PFSK-1 (cell line): Measurements from ENCODE around the gene ZFP62.

ENCODE experiments used
- FOXP2 ChIP-seq: optimal IDR thresholded peaks from 2 replicates; pipeline ENCODE3; 2011; ENCODE audit warnings: borderline replicate concordance, control low read depth, inconsistent platforms; ENCODE audit not compliant: insufficient read depth; ENCODE audit errors: extremely low read length, extremely low read depth
- POLR2AphosphoS5 ChIP-seq: IDR thresholded peaks from 2 replicates; pipeline ENCODE4 v1.6.1; 2012; ENCODE audit warnings: low read depth, mild to moderate bottlenecking, control low read depth, low read length, moderate library complexity
- SIN3A ChIP-seq: IDR thresholded peaks from 2 replicates; pipeline ENCODE4 v1.6.1; 2012; ENCODE audit warnings: mild to moderate bottlenecking, low read length, moderate library complexity, borderline replicate concordance; ENCODE audit not compliant: insufficient read depth
- TAF1 ChIP-seq: IDR thresholded peaks from 2 replicates; pipeline ENCODE4 v1.6.1; 2012; ENCODE audit warnings: low read length, control low read depth, borderline replicate concordance; ENCODE audit not compliant: insufficient read depth
- TF ChIP-seq, protein P1 (sequence below), 2 experiments: IDR thresholded peaks; 2 replicates each; pipeline versions ENCODE4 v1.6.1 to v1.8.0; 2011 to 2012; ENCODE audit warnings: low read depth in 2 of 2, low read length in 2 of 2, control low read depth in 1 of 2, inconsistent platforms in 1 of 2, mild to moderate bottlenecking in 1 of 2, moderate library complexity in 1 of 2; ENCODE audit not compliant: insufficient read depth in 1 of 2

ZFP62 gene

GRCh38 chr5:180889381-180889780, 28.3 kb upstream of the ZFP62 start:
- TF ChIP-seq FOXP2 (no peak), POLR2AphosphoS5 (no peak), SIN3A (no peak), TAF1 (no peak)
- TF ChIP-seq, protein P1, sequence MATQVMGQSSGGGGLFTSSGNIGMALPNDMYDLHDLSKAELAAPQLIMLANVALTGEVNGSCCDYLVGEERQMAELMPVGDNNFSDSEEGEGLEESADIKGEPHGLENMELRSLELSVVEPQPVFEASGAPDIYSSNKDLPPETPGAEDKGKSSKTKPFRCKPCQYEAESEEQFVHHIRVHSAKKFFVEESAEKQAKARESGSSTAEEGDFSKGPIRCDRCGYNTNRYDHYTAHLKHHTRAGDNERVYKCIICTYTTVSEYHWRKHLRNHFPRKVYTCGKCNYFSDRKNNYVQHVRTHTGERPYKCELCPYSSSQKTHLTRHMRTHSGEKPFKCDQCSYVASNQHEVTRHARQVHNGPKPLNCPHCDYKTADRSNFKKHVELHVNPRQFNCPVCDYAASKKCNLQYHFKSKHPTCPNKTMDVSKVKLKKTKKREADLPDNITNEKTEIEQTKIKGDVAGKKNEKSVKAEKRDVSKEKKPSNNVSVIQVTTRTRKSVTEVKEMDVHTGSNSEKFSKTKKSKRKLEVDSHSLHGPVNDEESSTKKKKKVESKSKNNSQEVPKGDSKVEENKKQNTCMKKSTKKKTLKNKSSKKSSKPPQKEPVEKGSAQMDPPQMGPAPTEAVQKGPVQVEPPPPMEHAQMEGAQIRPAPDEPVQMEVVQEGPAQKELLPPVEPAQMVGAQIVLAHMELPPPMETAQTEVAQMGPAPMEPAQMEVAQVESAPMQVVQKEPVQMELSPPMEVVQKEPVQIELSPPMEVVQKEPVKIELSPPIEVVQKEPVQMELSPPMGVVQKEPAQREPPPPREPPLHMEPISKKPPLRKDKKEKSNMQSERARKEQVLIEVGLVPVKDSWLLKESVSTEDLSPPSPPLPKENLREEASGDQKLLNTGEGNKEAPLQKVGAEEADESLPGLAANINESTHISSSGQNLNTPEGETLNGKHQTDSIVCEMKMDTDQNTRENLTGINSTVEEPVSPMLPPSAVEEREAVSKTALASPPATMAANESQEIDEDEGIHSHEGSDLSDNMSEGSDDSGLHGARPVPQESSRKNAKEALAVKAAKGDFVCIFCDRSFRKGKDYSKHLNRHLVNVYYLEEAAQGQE (IDR thresholded peaks at IDR 0.05; ENCODE audit: insufficient read depth in 1 of 2, low read depth in 2 of 2, low read length in 2 of 2) = no peak

GRCh38 chr5:180875860-180876426, 14.9 kb upstream of the ZFP62 start:
- TF ChIP-seq FOXP2 (no peak), TAF1 (no peak), POLR2AphosphoS5 (no peak), SIN3A (no peak)
- TF ChIP-seq, protein P1 (IDR thresholded peaks at IDR 0.05; ENCODE audit: insufficient read depth in 1 of 2, low read depth in 2 of 2, low read length in 2 of 2) = no peak

DNA sequence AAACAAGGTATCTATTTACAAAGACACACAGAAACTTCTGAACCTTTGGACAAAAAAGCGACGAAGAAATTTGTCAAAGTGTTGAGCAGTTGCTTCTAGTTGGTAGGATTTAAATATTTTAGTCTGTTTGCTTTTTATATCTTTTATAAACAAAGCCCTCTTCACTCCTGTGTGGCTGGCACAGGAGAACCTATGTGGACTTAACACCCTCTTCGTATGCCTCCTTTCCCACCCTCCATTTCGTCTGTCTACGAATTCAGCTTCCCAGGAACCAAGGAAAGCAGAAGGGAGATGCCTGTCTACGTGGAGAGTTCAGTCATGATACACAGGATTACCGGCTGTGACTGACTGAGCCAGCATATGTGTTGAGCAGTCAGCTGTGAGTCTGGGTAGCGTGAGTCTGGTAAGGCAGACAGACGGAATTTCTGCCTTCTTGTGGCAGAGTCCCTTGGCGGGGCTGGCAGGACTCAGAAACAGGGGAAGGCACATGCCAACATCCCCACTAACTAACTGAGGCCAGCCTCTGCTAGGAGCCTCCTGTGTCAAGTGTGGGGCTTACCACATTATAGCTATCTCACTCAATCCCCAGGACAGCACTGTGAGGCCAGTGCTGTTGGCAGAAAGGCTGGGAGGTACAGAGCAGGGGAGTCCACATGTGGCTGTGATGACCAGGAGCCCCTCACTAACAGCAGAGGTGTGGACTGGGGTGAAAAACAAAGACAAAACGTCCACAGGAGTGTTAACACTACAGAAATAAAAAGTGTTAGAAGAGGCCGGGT, 13.9 kb upstream of the ZFP62 start:
- TF ChIP-seq POLR2AphosphoS5 = no peak
- TF ChIP-seq FOXP2 = no peak
- TF ChIP-seq SIN3A = no peak
- TF ChIP-seq, protein P1 (IDR thresholded peaks at IDR 0.05; ENCODE audit: insufficient read depth in 1 of 2, low read depth in 2 of 2, low read length in 2 of 2) = no peak
- no peak for TF ChIP-seq TAF1

GRCh38 chr5:180873615-180874520, 12.8 kb upstream of the ZFP62 start:
- TF ChIP-seq, protein P1 (IDR thresholded peaks at IDR 0.05; ENCODE audit: insufficient read depth in 1 of 2, low read depth in 2 of 2, low read length in 2 of 2) = no peak
- TF ChIP-seq SIN3A = no peak
- TF ChIP-seq TAF1 = no peak
- no peak for TF ChIP-seq POLR2AphosphoS5
- no peak for TF ChIP-seq FOXP2
